SK-MEL-5 (cell line): ENCODE measurements around the gene POMC. TPM values are rescaled to one million over a fixed set of nuclear protein-coding genes. Genes with fewer than 3 reads are reported as not detected.
A peak's percentile ranks its signal among the peaks of the same experiment; 100 is the strongest.
"Not testable (repeated sequence)": the region's sequence is repeated elsewhere in the genome, so short reads cannot be mapped to it uniquely, and the experiment has no call there.

Experiments used
- DNase-seq: peaks from one replicate; pipeline ENCODE4 v3.0.0-alpha.2; 2016; ENCODE audit warnings: low read depth, low spot score
- in situ Hi-C: cut with HindIII; loops from 2 replicates; pipeline ENCODE4 v1.10.0; 2016; ENCODE audit warnings: low sequenced_read_pairs, high pct_unique_total_duplicates, low pct_unique_long_range_greater_than_20kb
- total RNA-seq: library from RNA; depleted of rRNA; stranded (reverse); fragments of >200 nt; shearing (Covaris generic); gene quantifications from 2 replicates; pipeline ENCODE4 v1.2.3, GENCODE V29; 2014

Gene POMC
- total RNA-seq, 1 experiment from 2014 or later: not detected

DNA sequence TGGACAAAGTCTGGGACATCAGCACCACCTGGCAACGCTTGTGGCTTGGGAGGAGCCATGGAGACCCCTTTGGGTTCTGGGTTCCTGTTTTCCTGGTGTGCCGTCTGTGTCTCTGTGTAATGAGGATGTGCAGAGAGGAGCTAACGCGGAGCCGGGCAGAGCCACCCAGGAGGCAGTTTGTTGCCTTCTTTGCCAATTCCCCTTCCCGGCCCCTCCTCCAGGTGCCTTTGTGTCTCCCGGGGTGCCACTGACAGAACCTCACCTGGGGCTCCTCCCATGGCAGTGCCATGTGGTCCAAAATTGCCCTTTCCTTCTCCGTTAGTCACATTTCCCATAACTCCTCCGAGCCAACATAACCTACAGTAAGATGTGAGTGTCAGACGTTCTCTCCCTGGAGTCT, 13.0 kb downstream of the POMC start:
- in situ Hi-C loops: no loop called here
- no peak for DNase-seq

GRCh38 chr2:25151718-25152117, 16.7 kb downstream of the POMC start:
- no peak for DNase-seq

GRCh38 chr2:25150993-25151392, 17.4 kb downstream of the POMC start:
- in situ Hi-C loops, DNase-seq: not testable (repeated sequence)

More at GRCh38 chr2:25151718-25152117, 16.7 kb downstream of the POMC start:
- in situ Hi-C loops: no loop called here

GRCh38 chr2:25149646-25150045, 18.7 kb downstream of the POMC start:
- no peak for DNase-seq
- in situ Hi-C loops: no loop called here

GRCh38 chr2:25146896-25147295, 21.5 kb downstream of the POMC start:
- in situ Hi-C loops: no loop called here
- DNase-seq: no peak

- DNase-seq: no peak
- in situ Hi-C loops: no loop called here
Observed at GRCh38 chr2:25145803-25146202, 22.6 kb downstream of the POMC start.

- in situ Hi-C loops: no loop called here
- no peak for DNase-seq
Observed at GRCh38 chr2:25141120-25141519, 27.3 kb downstream of the POMC start.

DNA sequence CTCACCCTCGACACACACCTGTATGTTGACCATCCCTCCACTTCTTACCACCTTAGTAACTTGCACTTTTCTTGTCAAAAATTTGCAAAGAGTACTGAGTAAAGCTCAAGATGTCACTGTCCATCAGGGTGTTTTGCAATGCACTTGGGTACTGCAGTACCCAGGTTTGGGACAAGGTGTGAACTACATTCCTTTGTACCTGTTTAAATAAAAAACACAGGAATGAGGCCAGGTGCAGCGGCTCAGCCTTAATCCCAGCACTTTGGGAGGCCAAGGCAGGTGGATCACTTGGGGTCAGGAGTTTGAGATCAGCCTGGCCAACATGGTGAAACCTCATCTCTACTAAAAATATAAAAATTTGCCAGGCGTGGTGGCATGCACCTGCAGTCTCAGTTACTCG, 27.8 kb downstream of the POMC start:
- in situ Hi-C loops, DNase-seq: not testable (repeated sequence)

DNA sequence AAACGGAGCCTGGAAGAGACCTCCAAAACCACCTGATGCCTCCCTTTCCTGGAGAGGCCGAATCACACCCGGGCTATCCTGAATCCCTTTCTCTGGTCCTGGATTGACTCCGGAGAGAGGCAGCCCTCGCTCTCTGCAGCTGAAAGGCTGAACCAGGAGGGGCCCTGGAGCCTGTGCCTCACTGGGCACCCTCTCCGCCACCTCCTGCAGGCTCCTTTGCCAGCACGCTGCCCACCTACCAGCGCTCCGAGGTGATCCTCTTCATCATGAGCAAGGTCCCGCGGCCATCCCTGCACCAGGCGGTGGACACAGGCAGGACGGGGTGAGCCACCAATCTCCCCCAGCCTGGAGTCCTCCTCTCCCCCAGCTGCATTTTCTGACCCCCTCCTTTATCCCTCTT, 35.7 kb downstream of the POMC start:
- in situ Hi-C loops: no loop called here
- DNase-seq: no peak

DNA sequence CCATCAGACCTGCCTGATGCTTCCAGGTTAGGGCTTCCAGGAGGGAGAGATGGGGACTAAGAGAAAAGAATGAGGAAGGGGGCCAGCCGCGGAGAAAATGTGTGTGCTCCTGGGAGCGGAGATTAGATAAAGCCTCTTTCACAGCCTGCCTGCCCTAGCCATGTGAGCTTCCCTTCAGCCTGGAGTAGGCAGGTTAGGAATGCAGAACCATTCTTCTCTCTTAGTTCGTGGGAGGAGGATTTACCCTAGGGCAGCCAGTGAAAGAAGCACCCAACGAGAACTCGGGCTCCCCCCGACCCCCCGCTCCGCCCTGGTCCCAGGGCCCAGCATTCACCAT, 36.1 kb downstream of the POMC start:
- in situ Hi-C loops: no loop called here
- DNase-seq: no peak

DNA sequence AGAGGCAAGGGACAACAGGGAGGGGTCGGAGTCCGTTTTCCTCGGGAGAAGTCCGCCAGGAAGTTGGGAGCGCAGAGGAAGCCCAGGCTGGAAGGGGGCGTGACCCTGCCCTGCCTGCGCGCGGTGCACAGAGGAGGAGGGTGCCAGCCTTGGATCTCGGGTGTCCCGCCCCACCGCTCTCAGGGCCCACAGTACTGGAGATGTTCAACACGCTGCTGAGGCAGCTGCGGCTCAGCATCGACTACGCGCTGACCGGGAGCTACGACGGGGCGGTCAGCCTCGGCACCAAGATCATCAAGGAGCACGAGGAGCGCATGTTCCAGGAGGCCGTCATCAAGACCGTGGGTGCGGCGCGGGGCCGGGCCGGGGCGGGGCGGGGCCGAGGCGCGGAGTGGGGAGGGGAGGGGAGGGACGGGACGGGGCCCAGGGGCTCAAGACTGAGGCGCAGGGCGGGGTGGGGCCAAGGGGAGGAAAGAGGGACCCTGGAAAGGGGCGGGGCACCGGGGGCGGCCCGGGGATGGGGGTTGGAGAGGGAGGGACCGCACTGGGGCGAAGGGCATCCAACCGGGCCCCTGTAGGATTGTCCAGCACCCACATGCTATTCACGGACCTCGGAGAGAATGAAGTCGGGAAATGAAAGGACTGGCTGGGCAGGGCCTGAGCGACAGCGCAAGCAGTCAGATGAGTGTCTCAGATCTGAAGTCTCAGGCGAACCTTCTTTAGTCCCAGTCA, 36.6 kb downstream of the POMC start:
- in situ Hi-C loops: no loop called here
- no peak for DNase-seq

- in situ Hi-C loops: no loop called here
Observed at GRCh38 chr2:25131253-25131566, 37.2 kb downstream of the POMC start.

DNA sequence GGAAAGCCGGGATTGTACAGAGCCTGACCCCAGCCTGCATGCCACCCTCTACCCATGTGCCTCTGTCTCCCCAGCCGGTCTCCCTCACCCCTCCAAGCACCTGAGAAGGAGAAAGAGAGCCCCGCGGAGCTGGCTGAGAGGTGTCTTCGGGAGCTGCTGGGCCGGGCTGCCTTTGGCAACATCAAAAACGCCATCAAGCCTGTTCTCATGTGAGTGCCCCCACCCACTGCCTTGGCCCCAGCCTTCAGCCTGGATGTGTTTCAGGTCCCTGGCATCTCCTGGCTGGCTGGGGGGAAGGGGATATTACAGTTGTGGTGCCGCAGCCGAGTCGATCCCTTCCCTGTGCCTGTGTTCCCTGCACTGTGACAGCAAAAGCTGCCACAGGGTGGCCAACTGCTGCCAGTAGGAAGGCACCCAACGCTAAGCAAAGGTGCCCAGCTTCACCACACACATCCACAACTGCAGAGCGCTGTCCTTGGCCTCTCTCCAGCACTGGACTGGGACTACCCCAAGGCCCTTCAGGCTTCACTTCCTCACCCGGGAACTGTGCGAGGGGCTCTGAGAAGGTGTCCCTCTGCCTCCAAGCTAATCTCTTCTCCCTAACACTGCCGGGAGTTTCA, 38.4 kb downstream of the POMC start:
- no peak for DNase-seq
- in situ Hi-C loops: no loop called here

More at GRCh38 chr2:25131253-25131566, 37.2 kb downstream of the POMC start:
- DNase-seq: no peak

DNA sequence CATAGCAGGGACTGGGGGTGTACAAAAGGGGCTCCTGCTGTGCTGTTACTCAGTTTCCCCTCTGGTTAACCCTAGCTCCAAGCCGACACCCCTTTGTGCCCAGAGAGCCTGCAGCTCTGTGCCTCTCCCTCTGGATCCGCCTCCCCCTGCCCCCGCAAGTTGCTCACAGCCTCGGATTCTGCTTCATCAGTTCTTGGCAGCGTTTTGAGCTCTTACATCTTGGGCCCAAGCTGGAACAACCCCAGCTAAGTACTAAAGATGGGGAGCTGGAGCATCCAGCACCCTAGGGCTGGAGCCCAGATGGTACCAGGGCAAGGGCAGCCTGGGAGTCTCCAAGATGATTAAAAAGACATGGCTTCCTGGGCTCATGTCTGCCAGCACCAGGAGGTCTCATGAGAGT, 40.7 kb downstream of the POMC start:
- in situ Hi-C loops: no loop called here
- DNase-seq: no peak

DNA sequence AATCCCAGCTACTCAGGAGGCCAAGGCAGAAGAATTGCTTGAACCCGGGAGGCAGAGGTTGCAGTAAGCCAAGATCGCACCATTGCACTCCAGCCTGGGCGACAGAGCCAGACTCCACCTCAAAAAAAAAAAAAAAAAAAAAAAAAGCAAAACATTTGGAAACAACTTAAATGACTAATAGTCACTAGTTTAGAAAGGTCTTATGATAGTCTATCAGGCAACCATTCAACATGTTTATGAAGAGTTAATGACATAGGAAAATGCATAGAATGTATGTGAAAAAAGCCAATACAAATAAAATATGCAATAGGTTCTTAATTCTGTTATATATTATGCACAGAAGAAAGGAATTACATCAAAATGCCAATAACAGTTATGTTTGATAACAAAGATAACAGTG, 41.3 kb downstream of the POMC start:
- in situ Hi-C loops: not testable (repeated sequence)

DNA sequence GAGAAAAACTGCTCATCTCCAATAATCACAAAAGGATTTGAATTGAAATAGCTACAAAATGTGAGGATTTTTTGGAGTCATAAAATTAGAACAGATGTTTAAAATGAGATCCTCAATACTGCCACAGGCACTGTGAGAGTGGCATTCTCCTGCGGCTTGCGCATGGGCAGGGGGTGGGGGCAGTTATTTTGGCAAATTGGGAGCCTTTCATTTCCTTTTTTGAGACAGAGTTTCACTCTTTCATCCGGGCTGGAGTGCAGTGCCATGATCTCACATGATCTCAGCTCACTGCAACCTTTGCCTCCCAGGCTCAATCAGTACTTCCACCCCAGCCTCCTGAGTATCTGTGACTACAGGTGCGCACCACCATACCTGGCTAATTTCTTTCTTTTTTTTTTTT, 42.4 kb downstream of the POMC start:
- no peak for DNase-seq
- in situ Hi-C loops: no loop called here

More for the DNA sequence above, 41.3 kb downstream of the POMC start:
- not testable (repeated sequence) for DNase-seq

DNA sequence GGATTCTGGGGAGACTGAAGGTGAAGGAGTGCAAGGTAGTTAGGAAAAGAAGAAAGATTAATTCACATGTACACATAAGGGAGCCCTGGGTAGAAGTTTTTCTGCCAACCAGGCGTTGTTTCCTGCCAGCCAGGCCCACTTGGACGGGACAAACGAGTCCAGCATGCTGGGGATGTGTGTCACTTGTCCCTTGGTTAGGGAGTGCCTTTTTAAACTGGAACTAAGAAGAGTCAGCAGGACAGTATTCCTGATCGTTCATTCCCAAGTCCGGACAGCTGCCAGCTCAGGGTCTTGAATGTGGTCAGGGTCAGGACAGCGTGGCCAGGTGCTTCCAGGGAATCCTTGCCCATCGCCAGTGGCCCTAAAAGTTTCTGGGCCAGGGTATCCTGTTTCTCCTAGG, 43.2 kb downstream of the POMC start:
- in situ Hi-C loops: no loop called here
- no peak for DNase-seq

GRCh38 chr2:25123682-25124081, 44.7 kb downstream of the POMC start:
- DNase-seq: peak; percentile 35
- in situ Hi-C loops: no loop called here

- in situ Hi-C loops: no loop called here
- DNase-seq: no peak
Observed at GRCh38 chr2:25122367-25122766, 46.0 kb downstream of the POMC start.
